Suprapubic skin (tissue), 3 donors: ENCODE measurements around the gene DMGDH.

Source experiments
- POLR2AphosphoS5 ChIP-seq, 3 donors: sonication (generic); formaldehyde crosslinking; IDR thresholded peaks; one replicate each; pipeline ENCODE4 v1.6.1; 2017; ENCODE audit warnings: antibody characterized with exemption in 3 of 3
- TF ChIP-seq, protein P1 (sequence below), 2 donors: fragments of 200-600 bp in 1 of 2; fragments of 450-650 bp in 1 of 2; sonication (generic) in 1 of 2; IDR thresholded peaks; one replicate each; pipeline ENCODE4 v1.5.1; 2016 to 2019; ENCODE audit warnings: antibody characterized with exemption in 2 of 2, mild to moderate bottlenecking in 1 of 2, moderate library complexity in 1 of 2

DNA sequence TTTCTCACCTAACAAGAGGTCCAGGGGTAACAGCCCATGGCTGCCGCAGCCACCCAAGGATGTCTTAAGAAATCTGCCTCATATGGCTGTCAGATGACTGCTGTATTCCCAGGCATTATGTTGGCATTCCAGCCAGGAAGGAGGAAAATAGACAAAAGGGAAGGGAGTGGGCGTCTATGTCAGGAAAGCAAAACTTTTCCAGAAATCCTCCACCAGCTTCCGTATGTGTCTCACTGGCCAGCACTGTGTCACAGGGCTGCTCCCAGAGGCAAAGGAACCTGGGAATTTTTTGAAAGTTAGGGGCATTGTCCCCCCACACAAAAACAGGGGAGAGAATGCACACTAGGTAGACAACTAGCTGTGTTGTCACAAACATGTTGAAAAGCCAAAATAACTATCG is 7.3 kb upstream of the DMGDH start:
- TF ChIP-seq, protein P1, sequence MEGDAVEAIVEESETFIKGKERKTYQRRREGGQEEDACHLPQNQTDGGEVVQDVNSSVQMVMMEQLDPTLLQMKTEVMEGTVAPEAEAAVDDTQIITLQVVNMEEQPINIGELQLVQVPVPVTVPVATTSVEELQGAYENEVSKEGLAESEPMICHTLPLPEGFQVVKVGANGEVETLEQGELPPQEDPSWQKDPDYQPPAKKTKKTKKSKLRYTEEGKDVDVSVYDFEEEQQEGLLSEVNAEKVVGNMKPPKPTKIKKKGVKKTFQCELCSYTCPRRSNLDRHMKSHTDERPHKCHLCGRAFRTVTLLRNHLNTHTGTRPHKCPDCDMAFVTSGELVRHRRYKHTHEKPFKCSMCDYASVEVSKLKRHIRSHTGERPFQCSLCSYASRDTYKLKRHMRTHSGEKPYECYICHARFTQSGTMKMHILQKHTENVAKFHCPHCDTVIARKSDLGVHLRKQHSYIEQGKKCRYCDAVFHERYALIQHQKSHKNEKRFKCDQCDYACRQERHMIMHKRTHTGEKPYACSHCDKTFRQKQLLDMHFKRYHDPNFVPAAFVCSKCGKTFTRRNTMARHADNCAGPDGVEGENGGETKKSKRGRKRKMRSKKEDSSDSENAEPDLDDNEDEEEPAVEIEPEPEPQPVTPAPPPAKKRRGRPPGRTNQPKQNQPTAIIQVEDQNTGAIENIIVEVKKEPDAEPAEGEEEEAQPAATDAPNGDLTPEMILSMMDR (IDR thresholded peaks at IDR 0.05) = no peak
- TF ChIP-seq POLR2AphosphoS5 (IDR thresholded peaks at IDR 0.05) = no peak
